H1 (cell line): Measurements from ENCODE around the gene FANCM. TPM values are rescaled to one million over a fixed set of nuclear protein-coding genes. Genes with fewer than 3 reads are reported as not detected.

ENCODE experiments used
- KDM4A ChIP-seq: IDR thresholded peaks from one replicate; pipeline ENCODE4 v1.7.1; 2012; ENCODE audit warnings: low read depth, mild to moderate bottlenecking, moderate library complexity, low read length, inconsistent platforms; ENCODE audit not compliant: severe bottlenecking
- NRF1 ChIP-seq: IDR thresholded peaks from 2 replicates; pipeline ENCODE4 v1.6.1; 2011; ENCODE audit warnings: mild to moderate bottlenecking, low read depth, low read length, improper control_type of control experiment
- polyA plus RNA-seq, 7 experiments: library from polyadenylated mRNA; depleted of rRNA in 3 of 7; stranded (reverse) in 5 of 7; unstranded in 2 of 7; fragments of >200 nt in 5 of 7; fragments of 200-250 nt in 2 of 7; gene quantifications; 1 replicate in 5 of 7; 2 replicates in 1 of 7; 4 replicates in 1 of 7; pipeline versions ENCODE4 v1.2.1 to v1.2.3, GENCODE V29; 2011 to 2013; ENCODE audit warnings: missing spikeins in 2 of 7, mixed read lengths in 2 of 7
- total RNA-seq: library from RNA; stranded (reverse); fragmentation: NEBNext Ultra II Directional; extraction: Animal tissue kit (Norgen Biotek cat#: 25700); gene quantifications from 2 replicates; pipeline ENCODE4 v1.2.1, GENCODE V29; 2021

FANCM gene
- total and polyA plus RNA-seq, 2 of the 8 experiments (the other 6 are each of a cell fraction or from before 2014, with no cell fraction given), result 3.2 to 10.5 TPM

GRCh38 chr14:45112896-45113781 lies 22.6 kb upstream of the FANCM start (continued):
- no peak for TF ChIP-seq KDM4A
- no peak for TF ChIP-seq NRF1
